ENCODE measurements around the gene MBTPS1. TPM values are rescaled to one million over a fixed set of nuclear protein-coding genes. Genes with fewer than 3 reads are reported as not detected.

MBTPS1 gene
- total and polyA plus RNA-seq, 9 of the 15 experiments (the other 6 are each of a cell fraction or from before 2014, with no cell fraction given), result 2.8 to 57.6 (median 43.8) TPM

DNA sequence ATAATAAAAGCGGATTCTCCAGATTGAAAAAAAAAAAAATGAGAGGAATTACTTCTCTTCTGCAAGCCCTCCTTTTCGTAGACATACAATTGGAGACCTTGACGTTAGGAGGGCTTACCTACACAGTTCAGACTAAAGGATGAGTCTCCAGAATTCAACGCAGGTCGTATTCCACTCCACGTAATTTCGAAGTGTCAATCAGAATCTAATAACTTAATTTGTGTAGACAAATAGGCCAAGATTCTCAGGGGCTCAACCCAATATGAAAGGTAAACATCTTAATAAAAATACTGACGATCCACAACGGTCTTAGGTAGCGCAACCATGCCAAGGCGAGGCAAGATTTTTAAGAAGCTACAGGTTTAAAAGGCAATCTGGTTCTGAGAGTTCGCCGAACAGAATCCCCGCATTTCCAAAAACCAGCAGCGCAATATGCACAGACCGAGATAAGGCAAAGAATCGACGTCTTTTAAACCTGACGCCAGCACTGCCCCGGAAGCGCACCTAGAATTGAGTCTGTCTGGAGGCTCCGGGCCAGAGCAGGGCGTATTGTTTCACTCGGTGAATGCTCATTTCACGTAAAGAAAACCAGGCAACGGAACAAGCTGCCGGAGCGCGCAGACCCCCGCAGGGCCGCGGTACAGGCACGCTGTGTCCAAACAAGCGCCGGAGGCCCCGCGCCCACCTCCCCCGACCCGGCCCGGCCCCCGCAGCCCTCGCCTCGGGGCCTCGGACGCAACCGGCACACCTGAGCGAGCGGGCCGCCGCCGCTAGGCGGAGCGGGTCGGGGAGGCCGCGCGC is 623 bp downstream of the MBTPS1 start (continued):
- peak; percentile 76 for TF ChIP-seq NBN (IDR thresholded peaks at IDR 0.05; ENCODE audit: low read depth)
- no peak for TF ChIP-seq DDX20 (tag; IDR thresholded peaks at IDR 0.05; ENCODE audit: low read depth)
- peak; percentile 73 for TF ChIP-seq TCF3 (CRISPR knock-in tag; IDR thresholded peaks at IDR 0.05)
- 0 out of 2 replicates have a peak, but pooled peaks have one; percentile 6 for TF ChIP-seq ZNF584 (CRISPR knock-in tag; IDR thresholded peaks at IDR 0.05; ENCODE audit: low read depth)
- TF ChIP-seq ELF2 (CRISPR knock-in tag; IDR thresholded peaks at IDR 0.05), result no peak
- peak in 1 of 2 experiments; percentile 85; a peak in 2 of 4 replicates for TF ChIP-seq HDAC1 (IDR thresholded peaks at IDR 0.05)
- TF ChIP-seq, protein P1, sequence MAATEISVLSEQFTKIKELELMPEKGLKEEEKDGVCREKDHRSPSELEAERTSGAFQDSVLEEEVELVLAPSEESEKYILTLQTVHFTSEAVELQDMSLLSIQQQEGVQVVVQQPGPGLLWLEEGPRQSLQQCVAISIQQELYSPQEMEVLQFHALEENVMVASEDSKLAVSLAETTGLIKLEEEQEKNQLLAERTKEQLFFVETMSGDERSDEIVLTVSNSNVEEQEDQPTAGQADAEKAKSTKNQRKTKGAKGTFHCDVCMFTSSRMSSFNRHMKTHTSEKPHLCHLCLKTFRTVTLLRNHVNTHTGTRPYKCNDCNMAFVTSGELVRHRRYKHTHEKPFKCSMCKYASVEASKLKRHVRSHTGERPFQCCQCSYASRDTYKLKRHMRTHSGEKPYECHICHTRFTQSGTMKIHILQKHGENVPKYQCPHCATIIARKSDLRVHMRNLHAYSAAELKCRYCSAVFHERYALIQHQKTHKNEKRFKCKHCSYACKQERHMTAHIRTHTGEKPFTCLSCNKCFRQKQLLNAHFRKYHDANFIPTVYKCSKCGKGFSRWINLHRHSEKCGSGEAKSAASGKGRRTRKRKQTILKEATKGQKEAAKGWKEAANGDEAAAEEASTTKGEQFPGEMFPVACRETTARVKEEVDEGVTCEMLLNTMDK (IDR thresholded peaks at IDR 0.05; ENCODE audit: borderline replicate concordance, insufficient read depth, low read depth, low read length, poor library complexity, severe bottlenecking), result peak; percentile 88
- no peak for TF ChIP-seq SMAD1 (IDR thresholded peaks at IDR 0.05; ENCODE audit: low read depth, low read length, partially characterized antibody)
- TF ChIP-seq BCLAF1 (IDR thresholded peaks at IDR 0.05; ENCODE audit: borderline replicate concordance in 1 of 2, control insufficient read depth in 1 of 2, low read depth in 2 of 2, low read length in 1 of 2), result no peak
- peak; percentile 76; the same call in 1 of the 2 replicates for TF ChIP-seq POLR2H (tag; IDR thresholded peaks at IDR 0.05; ENCODE audit: low read depth)
- peak; percentile 87 for TF ChIP-seq GABPA (tag; conservative IDR thresholded peaks at IDR 0.05; ENCODE audit: low read depth)
- peak; percentile 54; the same call in 1 of the 2 replicates for TF ChIP-seq STAT5A (IDR thresholded peaks at IDR 0.05; ENCODE audit: borderline replicate concordance, low read length)
- TF ChIP-seq MYBL2 (IDR thresholded peaks at IDR 0.05; ENCODE audit: low read depth), result no peak
- TF ChIP-seq MYBL2 (CRISPR knock-in tag; IDR thresholded peaks at IDR 0.05; ENCODE audit: borderline replicate concordance), result no peak
- 0 out of 2 replicates have a peak, but pooled peaks have one; percentile 13 for TF ChIP-seq HINFP (tag; conservative IDR thresholded peaks at IDR 0.05; ENCODE audit: low read depth)
- TF ChIP-seq PREB (CRISPR knock-in tag; IDR thresholded peaks at IDR 0.05), result 0 out of 2 replicates have a peak, but pooled peaks have one; percentile 32
